ENCODE results near the gene ANXA11.
"Not testable (repeated sequence)": the region's sequence is repeated elsewhere in the genome, so short reads cannot be mapped to it uniquely, and the experiment has no call there.

- not testable (repeated sequence) for TF ChIP-seq POLR2A, POLR2AphosphoS5, EP300 (IDR thresholded peaks at IDR 0.05)
- TF ChIP-seq, protein P1, sequence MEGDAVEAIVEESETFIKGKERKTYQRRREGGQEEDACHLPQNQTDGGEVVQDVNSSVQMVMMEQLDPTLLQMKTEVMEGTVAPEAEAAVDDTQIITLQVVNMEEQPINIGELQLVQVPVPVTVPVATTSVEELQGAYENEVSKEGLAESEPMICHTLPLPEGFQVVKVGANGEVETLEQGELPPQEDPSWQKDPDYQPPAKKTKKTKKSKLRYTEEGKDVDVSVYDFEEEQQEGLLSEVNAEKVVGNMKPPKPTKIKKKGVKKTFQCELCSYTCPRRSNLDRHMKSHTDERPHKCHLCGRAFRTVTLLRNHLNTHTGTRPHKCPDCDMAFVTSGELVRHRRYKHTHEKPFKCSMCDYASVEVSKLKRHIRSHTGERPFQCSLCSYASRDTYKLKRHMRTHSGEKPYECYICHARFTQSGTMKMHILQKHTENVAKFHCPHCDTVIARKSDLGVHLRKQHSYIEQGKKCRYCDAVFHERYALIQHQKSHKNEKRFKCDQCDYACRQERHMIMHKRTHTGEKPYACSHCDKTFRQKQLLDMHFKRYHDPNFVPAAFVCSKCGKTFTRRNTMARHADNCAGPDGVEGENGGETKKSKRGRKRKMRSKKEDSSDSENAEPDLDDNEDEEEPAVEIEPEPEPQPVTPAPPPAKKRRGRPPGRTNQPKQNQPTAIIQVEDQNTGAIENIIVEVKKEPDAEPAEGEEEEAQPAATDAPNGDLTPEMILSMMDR (IDR thresholded peaks at IDR 0.05), result not testable (repeated sequence)
Measured at GRCh38 chr10:80133687-80134086, 71.7 kb downstream of the ANXA11 start.
